ENCODE measurements around the gene DESI1. TPM values are rescaled to one million over a fixed set of nuclear protein-coding genes. Genes with fewer than 3 reads are reported as not detected.

The DESI1 gene
- polyA plus RNA-seq, 1 of the 3 experiments (the other 2 are of a cell fraction): 8.2 TPM

DNA sequence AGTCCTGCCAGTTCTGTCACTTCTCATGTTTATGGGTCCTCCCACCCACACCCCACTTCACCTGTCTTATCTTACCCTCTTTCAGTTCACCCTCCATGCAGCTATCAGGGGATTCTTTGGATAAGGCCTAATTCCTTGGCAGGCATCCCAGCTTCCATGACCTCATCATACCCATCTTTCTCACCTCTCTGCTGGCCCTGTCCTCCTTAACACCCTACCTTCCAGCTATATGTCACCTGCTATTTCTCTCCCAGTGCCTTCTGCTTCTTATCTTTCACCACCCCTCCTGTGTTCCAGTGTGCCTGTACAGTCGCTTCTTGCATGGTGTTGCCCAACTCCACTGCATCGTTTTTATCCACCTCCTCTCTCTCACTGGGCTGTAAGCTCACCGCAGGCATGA, 39.6 kb upstream of the DESI1 start:
- TF ChIP-seq, protein P1, sequence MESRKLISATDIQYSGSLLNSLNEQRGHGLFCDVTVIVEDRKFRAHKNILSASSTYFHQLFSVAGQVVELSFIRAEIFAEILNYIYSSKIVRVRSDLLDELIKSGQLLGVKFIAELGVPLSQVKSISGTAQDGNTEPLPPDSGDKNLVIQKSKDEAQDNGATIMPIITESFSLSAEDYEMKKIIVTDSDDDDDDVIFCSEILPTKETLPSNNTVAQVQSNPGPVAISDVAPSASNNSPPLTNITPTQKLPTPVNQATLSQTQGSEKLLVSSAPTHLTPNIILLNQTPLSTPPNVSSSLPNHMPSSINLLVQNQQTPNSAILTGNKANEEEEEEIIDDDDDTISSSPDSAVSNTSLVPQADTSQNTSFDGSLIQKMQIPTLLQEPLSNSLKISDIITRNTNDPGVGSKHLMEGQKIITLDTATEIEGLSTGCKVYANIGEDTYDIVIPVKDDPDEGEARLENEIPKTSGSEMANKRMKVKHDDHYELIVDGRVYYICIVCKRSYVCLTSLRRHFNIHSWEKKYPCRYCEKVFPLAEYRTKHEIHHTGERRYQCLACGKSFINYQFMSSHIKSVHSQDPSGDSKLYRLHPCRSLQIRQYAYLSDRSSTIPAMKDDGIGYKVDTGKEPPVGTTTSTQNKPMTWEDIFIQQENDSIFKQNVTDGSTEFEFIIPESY (IDR thresholded peaks at IDR 0.05; ENCODE audit: borderline replicate concordance, low read depth): no peak
- TF ChIP-seq RXRA (IDR thresholded peaks at IDR 0.05; ENCODE audit: borderline replicate concordance, low read depth): no peak
- Histone ChIP-seq H4K20me1 (ENCODE audit: insufficient read depth) (no peaks in the 10 kb centered on the region), H3K9me3 (no peaks in the 10 kb centered on the region), H3K9ac (no peak overlapping the region), H3K27ac (ENCODE audit: low read depth in 2 of 2, low read length in 1 of 2) (no peak overlapping the region), H3K27me3 (ENCODE audit: insufficient read depth) (no peaks in the 10 kb centered on the region), H3K4me2 (no peak overlapping the region), H3K9me2 (no peaks in the 10 kb centered on the region), H3K36me3 (replicated peaks in 1 of 2; ENCODE audit: control insufficient read depth in 1 of 2, insufficient read depth in 2 of 2, low read length in 1 of 2) (peaks cover 16 to 34% of the 10 kb centered on the region in 2 experiments), H3K4me1 (ENCODE audit: control insufficient read depth in 1 of 2, insufficient read depth in 2 of 2, low read depth in 1 of 2, low read length in 1 of 2) (no peaks in the 10 kb centered on the region), H3K4me3 (ENCODE audit: low read depth in 2 of 2, low read length in 1 of 2) (no peak overlapping the region), H3K79me2 (ENCODE audit: insufficient read depth) (no peaks in the 10 kb centered on the region), H2AFZ (ENCODE audit: low read depth) (no peak overlapping the region), H3F3A (replicated peaks; ENCODE audit: insufficient read depth) (no peaks in the 10 kb centered on the region)
- 100% methylated on average over 3 of the region's 3 CpGs for WGBS (ENCODE audit: low lambda C conversion rate)
- DNase-seq: no peak
- ChIA-PET CTCF (no interaction called here), POLR2A (no interaction called here)

DNA sequence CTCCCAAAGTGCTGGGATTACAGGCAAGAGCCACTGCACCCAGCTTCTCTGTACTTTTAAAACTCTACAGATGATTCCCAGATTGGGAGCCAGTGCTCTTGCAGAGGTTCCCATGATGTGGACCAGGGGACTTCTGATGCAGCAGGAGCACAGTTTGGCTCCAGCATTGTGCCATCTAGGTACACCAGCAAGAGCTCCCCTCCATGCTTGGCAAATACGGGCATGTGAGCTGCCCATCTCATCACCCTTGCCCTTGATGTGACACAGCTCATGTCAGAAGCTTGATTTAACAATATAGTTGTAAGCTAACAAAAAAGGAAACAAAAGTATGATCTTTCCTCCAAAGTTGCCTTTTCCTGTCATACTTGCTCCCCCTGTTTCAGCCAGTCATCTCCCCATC, 39.1 kb upstream of the DESI1 start:
- 80% methylated on average over 1 of the region's 1 CpG for WGBS (ENCODE audit: low lambda C conversion rate)
- Histone ChIP-seq H3K4me3 (ENCODE audit: low read depth in 2 of 2, low read length in 1 of 2) (no peak overlapping the region), H4K20me1 (ENCODE audit: insufficient read depth) (no peaks in the 10 kb centered on the region), H3K9me2 (no peaks in the 10 kb centered on the region), H3K4me2 (no peak overlapping the region), H3K4me1 (ENCODE audit: control insufficient read depth in 1 of 2, insufficient read depth in 2 of 2, low read depth in 1 of 2, low read length in 1 of 2) (no peaks in the 10 kb centered on the region), H3F3A (replicated peaks; ENCODE audit: insufficient read depth) (no peaks in the 10 kb centered on the region), H3K9ac (no peak overlapping the region), H3K9me3 (no peaks in the 10 kb centered on the region), H3K27me3 (ENCODE audit: insufficient read depth) (no peaks in the 10 kb centered on the region), H3K27ac (ENCODE audit: low read depth in 2 of 2, low read length in 1 of 2) (no peak overlapping the region), H3K79me2 (ENCODE audit: insufficient read depth) (no peaks in the 10 kb centered on the region), H3K36me3 (replicated peaks in 1 of 2; ENCODE audit: control insufficient read depth in 1 of 2, insufficient read depth in 2 of 2, low read length in 1 of 2) (peaks cover 16 to 35% of the 10 kb centered on the region in 2 experiments), H2AFZ (ENCODE audit: low read depth) (no peak overlapping the region)
- POLR2A ChIA-PET: no interaction called here
- CTCF ChIA-PET: no interaction called here
- TF ChIP-seq FOXM1 (IDR thresholded peaks at IDR 0.05; ENCODE audit: low read depth) (no peak), RCOR1 (IDR thresholded peaks at IDR 0.05; ENCODE audit: low read length) (no peak), RAD21 (IDR thresholded peaks at IDR 0.05; ENCODE audit: low read length) (no peak), MXI1 (IDR thresholded peaks at IDR 0.05; ENCODE audit: low read depth, low read length) (no peak), FOSL2 (IDR thresholded peaks at IDR 0.05; ENCODE audit: borderline replicate concordance, low read depth) (no peak)
- TF ChIP-seq, protein P2, sequence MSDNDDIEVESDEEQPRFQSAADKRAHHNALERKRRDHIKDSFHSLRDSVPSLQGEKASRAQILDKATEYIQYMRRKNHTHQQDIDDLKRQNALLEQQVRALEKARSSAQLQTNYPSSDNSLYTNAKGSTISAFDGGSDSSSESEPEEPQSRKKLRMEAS (IDR thresholded peaks at IDR 0.05; ENCODE audit: low read depth): no peak
- no peak for DNase-seq

DNA sequence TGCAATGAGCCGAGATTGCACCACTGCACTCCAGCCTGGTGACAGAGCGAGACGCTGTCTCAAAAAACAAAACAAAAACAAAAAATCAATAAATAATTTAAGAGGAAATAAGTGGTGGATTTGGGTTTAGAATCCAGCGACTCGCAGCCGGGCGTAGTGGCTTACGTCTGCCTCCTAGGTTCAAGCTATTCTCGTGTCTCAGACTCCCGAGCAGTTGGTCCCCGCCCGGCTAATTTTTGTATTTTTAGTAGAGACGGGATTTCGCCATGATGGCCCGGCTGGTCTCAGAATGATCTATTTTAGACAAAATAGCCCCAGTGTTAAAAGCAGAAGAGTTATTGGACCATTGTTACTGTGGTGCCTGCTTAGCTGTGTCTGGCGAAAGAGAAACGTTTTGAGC, 38.0 kb upstream of the DESI1 start:
- ChIA-PET CTCF (no interaction called here), POLR2A (no interaction called here)
- peaks cover 18 to 44% of the 10 kb centered on the region in 2 experiments for H3K36me3 ChIP-seq (replicated peaks in 1 of 2; ENCODE audit: control insufficient read depth in 1 of 2, insufficient read depth in 2 of 2, low read length in 1 of 2)
- no peaks in the 10 kb centered on the region for H3K9me2 ChIP-seq
- H3K9ac ChIP-seq: no peak overlapping the region
- H3K4me3 ChIP-seq (ENCODE audit: low read depth in 2 of 2, low read length in 1 of 2): no peak overlapping the region
- WGBS (ENCODE audit: low lambda C conversion rate): over 99% methylated on average over 16 of the region's 17 CpGs
- no peak overlapping the region for H3K27ac ChIP-seq (ENCODE audit: low read depth in 2 of 2, low read length in 1 of 2)
- no peak overlapping the region for H3K4me2 ChIP-seq
- H2AFZ ChIP-seq (ENCODE audit: low read depth): no peak overlapping the region
- no peaks in the 10 kb centered on the region for H3F3A ChIP-seq (replicated peaks; ENCODE audit: insufficient read depth)
- H3K79me2 ChIP-seq (ENCODE audit: insufficient read depth): no peaks in the 10 kb centered on the region
- H3K4me1 ChIP-seq (ENCODE audit: control insufficient read depth in 1 of 2, insufficient read depth in 2 of 2, low read depth in 1 of 2, low read length in 1 of 2): no peaks in the 10 kb centered on the region
- no peak for DNase-seq
- no peaks in the 10 kb centered on the region for H4K20me1 ChIP-seq (ENCODE audit: insufficient read depth)
- no peaks in the 10 kb centered on the region for H3K9me3 ChIP-seq
- no peaks in the 10 kb centered on the region for H3K27me3 ChIP-seq (ENCODE audit: insufficient read depth)
- no peak for TF ChIP-seq RAD21 (IDR thresholded peaks at IDR 0.05; ENCODE audit: low read length)
- TF ChIP-seq NRF1 (IDR thresholded peaks at IDR 0.05; ENCODE audit: low read depth, low read length): no peak
- TF ChIP-seq, protein P3, sequence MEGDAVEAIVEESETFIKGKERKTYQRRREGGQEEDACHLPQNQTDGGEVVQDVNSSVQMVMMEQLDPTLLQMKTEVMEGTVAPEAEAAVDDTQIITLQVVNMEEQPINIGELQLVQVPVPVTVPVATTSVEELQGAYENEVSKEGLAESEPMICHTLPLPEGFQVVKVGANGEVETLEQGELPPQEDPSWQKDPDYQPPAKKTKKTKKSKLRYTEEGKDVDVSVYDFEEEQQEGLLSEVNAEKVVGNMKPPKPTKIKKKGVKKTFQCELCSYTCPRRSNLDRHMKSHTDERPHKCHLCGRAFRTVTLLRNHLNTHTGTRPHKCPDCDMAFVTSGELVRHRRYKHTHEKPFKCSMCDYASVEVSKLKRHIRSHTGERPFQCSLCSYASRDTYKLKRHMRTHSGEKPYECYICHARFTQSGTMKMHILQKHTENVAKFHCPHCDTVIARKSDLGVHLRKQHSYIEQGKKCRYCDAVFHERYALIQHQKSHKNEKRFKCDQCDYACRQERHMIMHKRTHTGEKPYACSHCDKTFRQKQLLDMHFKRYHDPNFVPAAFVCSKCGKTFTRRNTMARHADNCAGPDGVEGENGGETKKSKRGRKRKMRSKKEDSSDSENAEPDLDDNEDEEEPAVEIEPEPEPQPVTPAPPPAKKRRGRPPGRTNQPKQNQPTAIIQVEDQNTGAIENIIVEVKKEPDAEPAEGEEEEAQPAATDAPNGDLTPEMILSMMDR (IDR thresholded peaks at IDR 0.05): no peak
- TF ChIP-seq, protein P4, sequence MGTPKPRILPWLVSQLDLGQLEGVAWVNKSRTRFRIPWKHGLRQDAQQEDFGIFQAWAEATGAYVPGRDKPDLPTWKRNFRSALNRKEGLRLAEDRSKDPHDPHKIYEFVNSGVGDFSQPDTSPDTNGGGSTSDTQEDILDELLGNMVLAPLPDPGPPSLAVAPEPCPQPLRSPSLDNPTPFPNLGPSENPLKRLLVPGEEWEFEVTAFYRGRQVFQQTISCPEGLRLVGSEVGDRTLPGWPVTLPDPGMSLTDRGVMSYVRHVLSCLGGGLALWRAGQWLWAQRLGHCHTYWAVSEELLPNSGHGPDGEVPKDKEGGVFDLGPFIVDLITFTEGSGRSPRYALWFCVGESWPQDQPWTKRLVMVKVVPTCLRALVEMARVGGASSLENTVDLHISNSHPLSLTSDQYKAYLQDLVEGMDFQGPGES (IDR thresholded peaks at IDR 0.05; ENCODE audit: low read depth, low read length): no peak
- no peak for TF ChIP-seq MXI1 (IDR thresholded peaks at IDR 0.05; ENCODE audit: low read depth, low read length)
- TF ChIP-seq, protein P5, sequence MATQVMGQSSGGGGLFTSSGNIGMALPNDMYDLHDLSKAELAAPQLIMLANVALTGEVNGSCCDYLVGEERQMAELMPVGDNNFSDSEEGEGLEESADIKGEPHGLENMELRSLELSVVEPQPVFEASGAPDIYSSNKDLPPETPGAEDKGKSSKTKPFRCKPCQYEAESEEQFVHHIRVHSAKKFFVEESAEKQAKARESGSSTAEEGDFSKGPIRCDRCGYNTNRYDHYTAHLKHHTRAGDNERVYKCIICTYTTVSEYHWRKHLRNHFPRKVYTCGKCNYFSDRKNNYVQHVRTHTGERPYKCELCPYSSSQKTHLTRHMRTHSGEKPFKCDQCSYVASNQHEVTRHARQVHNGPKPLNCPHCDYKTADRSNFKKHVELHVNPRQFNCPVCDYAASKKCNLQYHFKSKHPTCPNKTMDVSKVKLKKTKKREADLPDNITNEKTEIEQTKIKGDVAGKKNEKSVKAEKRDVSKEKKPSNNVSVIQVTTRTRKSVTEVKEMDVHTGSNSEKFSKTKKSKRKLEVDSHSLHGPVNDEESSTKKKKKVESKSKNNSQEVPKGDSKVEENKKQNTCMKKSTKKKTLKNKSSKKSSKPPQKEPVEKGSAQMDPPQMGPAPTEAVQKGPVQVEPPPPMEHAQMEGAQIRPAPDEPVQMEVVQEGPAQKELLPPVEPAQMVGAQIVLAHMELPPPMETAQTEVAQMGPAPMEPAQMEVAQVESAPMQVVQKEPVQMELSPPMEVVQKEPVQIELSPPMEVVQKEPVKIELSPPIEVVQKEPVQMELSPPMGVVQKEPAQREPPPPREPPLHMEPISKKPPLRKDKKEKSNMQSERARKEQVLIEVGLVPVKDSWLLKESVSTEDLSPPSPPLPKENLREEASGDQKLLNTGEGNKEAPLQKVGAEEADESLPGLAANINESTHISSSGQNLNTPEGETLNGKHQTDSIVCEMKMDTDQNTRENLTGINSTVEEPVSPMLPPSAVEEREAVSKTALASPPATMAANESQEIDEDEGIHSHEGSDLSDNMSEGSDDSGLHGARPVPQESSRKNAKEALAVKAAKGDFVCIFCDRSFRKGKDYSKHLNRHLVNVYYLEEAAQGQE (IDR thresholded peaks at IDR 0.05; ENCODE audit: low read depth, low read length): no peak
- no peak for TF ChIP-seq MEF2A (IDR thresholded peaks at IDR 0.05; ENCODE audit: borderline replicate concordance, low read depth)
